H7 (cell line): ENCODE data around the gene NBPF1. TPM values are rescaled to one million over a fixed set of nuclear protein-coding genes. Genes with fewer than 3 reads are reported as not detected.
"Not testable (repeated sequence)": the region's sequence is repeated elsewhere in the genome, so short reads cannot be mapped to it uniquely, and the experiment has no call there.

Source experiments
- DNase-seq: peaks from one replicate; pipeline ENCODE4 v3.0.0; 2012
- H3K27me3 ChIP-seq: 2 replicates; pipeline ENCODE4 v1.6.0; 2011; ENCODE audit warnings: mild to moderate bottlenecking, low read length; ENCODE audit not compliant: control insufficient read depth, insufficient read depth
- H3K36me3 ChIP-seq: replicated peaks from 2 replicates; pipeline ENCODE4 v1.5.1; 2011; ENCODE audit warnings: low read length; ENCODE audit not compliant: control insufficient read depth, insufficient read depth
- H3K4me3 ChIP-seq: 2 replicates; pipeline ENCODE4 v1.5.1; 2011; ENCODE audit warnings: low read depth, mild to moderate bottlenecking, control low read depth, low read length, moderate library complexity; ENCODE audit not compliant: insufficient read depth
- total RNA-seq: library from RNA; depleted of rRNA; stranded (reverse); fragments of >200 nt; shearing (Covaris generic); gene quantifications from 2 replicates; pipeline ENCODE4 v1.2.3, GENCODE V29; 2014

NBPF1 gene
- total RNA-seq, 1 experiment from 2014 or later, result 6.8 TPM

DNA sequence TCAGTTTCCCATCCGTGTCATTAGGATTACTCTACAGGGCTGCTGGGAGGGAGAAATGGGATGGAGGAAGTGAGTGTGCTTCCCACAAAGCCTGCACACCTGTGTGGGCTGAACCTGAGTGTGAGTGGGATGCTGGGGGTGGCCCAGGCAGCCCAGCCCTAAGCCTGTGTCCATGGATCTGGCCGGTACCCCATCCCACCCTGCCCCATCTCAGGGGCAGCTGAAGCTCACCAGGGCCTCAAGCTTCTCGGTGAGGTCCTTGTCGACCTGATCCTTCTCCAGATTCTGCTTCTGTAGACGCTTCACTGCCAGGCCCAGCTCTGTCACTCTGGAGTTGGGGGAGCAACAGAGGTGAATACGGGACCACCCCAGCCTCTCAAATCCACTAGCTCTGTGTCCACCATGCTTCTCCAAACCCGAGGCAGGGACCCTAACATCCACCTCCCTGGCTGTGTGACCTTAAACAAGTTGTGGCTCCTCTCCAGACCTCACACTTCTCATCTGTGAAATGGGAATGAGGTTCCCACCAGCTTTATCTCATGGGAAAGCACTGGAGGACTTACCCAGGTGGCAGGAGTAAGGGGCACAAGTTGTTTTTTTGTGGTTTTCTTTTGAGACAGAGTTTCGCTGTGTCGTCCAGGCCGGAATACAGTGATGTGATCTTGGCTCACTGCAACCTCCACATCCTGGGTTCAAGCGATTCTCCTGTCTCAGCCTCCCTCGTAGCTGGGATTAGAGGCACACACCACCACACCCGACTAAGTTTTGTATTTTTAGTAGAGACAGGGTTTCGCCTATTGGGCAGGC is 18.9 kb upstream of the NBPF1 start:
- H3K36me3 ChIP-seq, result peaks cover 18% of the 10 kb centered on the region
- H3K4me3 ChIP-seq, H3K27me3 ChIP-seq: not testable (repeated sequence)
- DNase-seq, result peak; percentile 29

DNA sequence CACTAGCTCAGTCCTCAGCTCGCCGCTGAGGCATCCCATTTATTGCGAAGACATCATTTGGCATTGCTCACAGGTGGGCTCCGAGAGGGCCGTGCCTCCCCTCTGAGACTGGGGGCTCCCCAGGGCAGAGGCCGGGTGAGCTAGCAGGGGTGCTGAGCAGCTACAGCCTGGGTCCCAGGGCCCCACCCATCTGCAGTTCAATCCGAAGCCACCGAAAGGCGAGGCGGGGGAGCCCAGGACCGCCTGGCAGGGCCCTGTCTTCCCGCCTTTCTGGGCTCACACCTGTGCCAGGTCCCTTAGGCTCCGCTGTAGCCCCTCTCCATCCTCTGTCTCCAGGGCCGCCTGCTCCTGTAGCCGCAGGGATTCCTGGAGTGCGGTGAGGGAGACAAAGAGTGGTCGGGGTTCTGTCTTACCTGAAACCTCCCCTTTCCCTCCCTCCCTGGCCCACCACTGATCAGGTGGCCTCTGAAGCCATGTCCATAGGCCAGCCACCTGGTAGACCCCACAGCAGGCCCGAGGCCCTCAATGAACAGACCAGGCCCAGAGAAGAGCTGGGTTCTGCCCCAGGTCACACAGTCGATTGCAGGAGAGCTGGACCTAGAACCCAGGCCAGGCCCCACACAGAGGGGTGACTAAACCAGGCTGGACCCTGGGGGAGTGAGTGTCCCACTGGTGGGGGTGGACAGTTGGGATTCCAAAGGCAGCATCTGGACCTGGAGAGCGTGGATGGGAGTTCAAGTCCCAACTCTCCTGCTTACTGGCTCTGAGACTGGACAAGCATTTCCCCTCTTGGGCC is 18.1 kb upstream of the NBPF1 start:
- H3K4me3 ChIP-seq, result no peak overlapping the region
- no peaks in the 10 kb centered on the region for H3K27me3 ChIP-seq
- DNase-seq, result peak; percentile 66
- H3K36me3 ChIP-seq, result peaks cover 18% of the 10 kb centered on the region

- H3K4me3 ChIP-seq, result no peak overlapping the region
- no peaks in the 10 kb centered on the region for H3K27me3 ChIP-seq
- peaks cover 22% of the 10 kb centered on the region for H3K36me3 ChIP-seq
- DNase-seq, result peak; percentile 81
Measured at GRCh38 chr1:16630661-16631247, 17.4 kb upstream of the NBPF1 start.

GRCh38 chr1:16629916-16630530 is 16.7 kb upstream of the NBPF1 start:
- DNase-seq, result peak; percentile 67
- not testable (repeated sequence) for H3K4me3 ChIP-seq
- H3K36me3 ChIP-seq, result peaks cover 24% of the 10 kb centered on the region

GRCh38 chr1:16628361-16629111 is 15.2 kb upstream of the NBPF1 start:
- Histone ChIP-seq H3K27me3 (no peaks in the 10 kb centered on the region), H3K36me3 (peaks cover 27% of the 10 kb centered on the region), H3K4me3 (no peak overlapping the region)
- DNase-seq, result peak; percentile 66

More at GRCh38 chr1:16629916-16630530, 16.7 kb upstream of the NBPF1 start:
- not testable (repeated sequence) for H3K27me3 ChIP-seq

- H3K36me3 ChIP-seq, result peaks cover 22% of the 10 kb centered on the region
- not testable (repeated sequence) for H3K4me3 ChIP-seq, H3K27me3 ChIP-seq
- DNase-seq, result peak; percentile 52
Measured at GRCh38 chr1:16626409-16626983, 13.1 kb upstream of the NBPF1 start.

DNA sequence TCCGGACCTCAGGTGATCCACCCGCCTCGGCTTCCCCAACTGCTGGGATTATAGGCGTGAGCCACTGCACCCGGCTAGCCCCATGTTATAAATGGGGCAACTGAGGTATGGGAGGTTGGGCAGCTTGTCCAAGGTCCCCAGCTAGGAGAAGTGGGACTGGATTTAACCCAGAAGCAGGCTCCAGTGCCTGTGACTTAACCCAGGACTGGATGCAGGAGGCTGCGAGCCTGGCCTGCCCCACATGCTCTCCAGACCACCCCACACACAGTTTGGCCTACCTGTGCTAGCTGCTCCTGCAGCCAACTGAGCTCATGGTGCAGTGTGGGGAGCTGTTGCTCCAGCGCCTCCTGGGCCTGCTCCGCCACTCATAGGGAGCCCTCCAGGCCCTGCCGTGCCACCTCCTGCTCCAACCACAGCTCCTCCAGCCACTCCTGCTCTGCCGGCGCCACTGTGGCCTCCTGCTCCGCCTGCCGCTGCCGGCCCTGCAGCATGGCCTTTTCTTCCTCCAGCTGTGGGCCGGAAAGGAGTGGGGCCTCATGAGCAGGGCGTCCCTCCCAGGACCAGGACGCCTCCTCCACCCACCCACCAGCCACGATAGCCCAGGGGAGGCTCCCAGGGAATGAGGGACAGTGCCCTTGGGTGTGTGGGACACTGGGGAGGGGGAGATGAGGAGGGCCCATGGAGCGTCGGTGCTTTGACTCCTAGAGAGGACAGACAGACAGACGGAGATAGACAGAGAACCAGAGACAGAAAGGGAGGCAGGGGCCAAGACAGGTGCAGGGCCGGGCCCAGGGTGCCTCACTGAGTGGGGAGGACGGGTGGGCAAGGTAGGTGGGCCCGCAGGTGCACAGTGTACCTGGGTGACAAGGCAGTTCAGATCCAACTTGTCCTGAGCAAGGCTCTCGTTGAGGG is 12.4 kb upstream of the NBPF1 start:
- H3K27me3 ChIP-seq, result no peaks in the 10 kb centered on the region
- no peak overlapping the region for H3K4me3 ChIP-seq
- H3K36me3 ChIP-seq, result peaks cover 22% of the 10 kb centered on the region
- peak; percentile 75 for DNase-seq

- peak; percentile 73 for DNase-seq
- not testable (repeated sequence) for H3K27me3 ChIP-seq
Measured at GRCh38 chr1:16623812-16624719, 10.7 kb upstream of the NBPF1 start.

DNA sequence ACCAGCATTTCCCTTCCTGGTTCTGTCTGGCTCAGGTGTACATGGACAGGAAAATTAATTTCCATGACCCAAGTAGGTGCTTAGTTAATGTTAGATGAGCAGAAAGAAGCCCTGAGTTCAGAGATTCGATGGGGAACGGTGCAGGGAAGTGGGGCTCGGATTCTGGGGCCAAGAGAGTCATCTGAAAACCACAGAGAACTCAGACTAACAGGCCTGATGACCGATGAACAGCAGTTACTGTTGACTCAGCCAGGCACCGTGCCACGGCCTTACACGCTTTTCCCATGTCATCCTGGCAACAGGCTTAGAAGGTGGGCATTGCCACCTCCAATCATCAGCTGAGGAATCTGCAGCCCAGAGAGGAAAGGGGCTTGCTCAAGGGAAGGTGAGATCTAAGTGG is 10.0 kb upstream of the NBPF1 start:
- H3K27me3 ChIP-seq, H3K4me3 ChIP-seq: not testable (repeated sequence)
- H3K36me3 ChIP-seq, result peaks cover 16% of the 10 kb centered on the region
- DNase-seq, result peak; percentile 51

More at GRCh38 chr1:16623812-16624719, 10.7 kb upstream of the NBPF1 start:
- H3K4me3 ChIP-seq, result not testable (repeated sequence)
- H3K36me3 ChIP-seq, result peaks cover 22% of the 10 kb centered on the region

DNA sequence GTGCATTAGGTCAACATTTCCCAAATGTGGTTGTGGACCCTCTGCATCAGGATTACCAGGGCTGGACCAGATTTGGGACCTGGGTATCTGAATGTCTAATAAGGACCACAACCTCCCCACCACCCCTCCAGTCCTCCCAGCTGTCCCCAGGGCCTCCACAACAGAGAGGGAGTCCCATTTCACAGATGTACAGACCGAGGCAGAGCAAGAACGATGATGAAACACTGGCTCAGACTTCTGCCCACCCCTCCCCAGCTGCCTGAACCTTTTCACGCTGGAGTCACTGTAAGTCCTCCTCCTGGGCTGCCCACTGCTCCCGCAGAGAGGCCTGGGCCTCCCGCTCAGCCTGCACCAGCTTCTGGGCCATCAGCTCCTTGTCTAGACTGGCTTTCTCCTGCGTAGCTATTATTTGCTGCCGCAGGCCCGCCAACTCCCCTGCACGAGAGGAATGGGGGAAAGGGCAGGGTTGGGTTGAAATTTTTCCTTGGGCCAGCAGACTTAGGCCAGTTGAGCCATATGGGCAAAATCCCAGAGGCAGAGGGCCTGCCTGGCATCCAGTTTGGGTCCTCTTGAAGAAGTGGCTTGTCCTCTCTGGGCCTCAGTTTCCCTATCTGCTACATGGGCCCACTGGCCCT is 8.4 kb upstream of the NBPF1 start:
- DNase-seq, result peak; percentile 78
- not testable (repeated sequence) for H3K27me3 ChIP-seq, H3K4me3 ChIP-seq
- H3K36me3 ChIP-seq, result peaks cover 15% of the 10 kb centered on the region

- no peak for DNase-seq
- Histone ChIP-seq H3K4me3 (no peak overlapping the region), H3K27me3 (no peaks in the 10 kb centered on the region; the same call in 1 of the 2 replicates), H3K36me3 (peaks cover 12% of the 10 kb centered on the region)
Measured at GRCh38 chr1:16621300-16621658, 7.9 kb upstream of the NBPF1 start.
